IMR-90 (cell line): Measurements from ENCODE around the gene ALK.

ENCODE experiments used
- RAD21 ChIP-seq: IDR thresholded peaks from 2 replicates; pipeline ENCODE4 v1.6.1; 2012; ENCODE audit warnings: low read length, improper control_type of control experiment
- RFX5 ChIP-seq: IDR thresholded peaks from 2 replicates; pipeline ENCODE4 v1.8.0; 2012; ENCODE audit warnings: low read depth, mild to moderate bottlenecking, low read length, moderate library complexity
- TF ChIP-seq, protein P1 (sequence below): conservative IDR thresholded peaks from 2 replicates; pipeline ENCODE4 v1.5.1; 2012; ENCODE audit warnings: mild to moderate bottlenecking, low read depth, low read length, improper control_type of control experiment

DNA sequence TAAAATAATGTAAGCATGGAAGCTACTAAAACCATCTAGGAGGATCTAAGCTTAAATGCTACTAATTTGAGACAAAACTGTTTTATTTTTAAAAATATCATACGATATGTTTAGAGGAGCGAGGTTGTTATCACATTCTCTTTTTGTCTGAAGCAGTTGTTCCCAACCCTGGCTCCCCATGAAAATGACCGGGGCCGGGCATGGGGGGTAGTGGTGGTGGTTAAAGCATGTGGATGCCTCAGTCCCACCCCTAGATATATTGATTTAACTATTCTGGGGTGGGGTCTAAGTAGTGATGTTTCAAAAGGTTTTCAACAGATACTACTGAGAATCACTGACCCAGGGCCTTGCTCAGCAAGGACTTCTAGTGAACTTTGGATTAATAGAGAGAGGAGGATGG, 359.8 kb downstream of the ALK start:
- TF ChIP-seq RAD21 (no peak), RFX5 (no peak)
- TF ChIP-seq, protein P1, sequence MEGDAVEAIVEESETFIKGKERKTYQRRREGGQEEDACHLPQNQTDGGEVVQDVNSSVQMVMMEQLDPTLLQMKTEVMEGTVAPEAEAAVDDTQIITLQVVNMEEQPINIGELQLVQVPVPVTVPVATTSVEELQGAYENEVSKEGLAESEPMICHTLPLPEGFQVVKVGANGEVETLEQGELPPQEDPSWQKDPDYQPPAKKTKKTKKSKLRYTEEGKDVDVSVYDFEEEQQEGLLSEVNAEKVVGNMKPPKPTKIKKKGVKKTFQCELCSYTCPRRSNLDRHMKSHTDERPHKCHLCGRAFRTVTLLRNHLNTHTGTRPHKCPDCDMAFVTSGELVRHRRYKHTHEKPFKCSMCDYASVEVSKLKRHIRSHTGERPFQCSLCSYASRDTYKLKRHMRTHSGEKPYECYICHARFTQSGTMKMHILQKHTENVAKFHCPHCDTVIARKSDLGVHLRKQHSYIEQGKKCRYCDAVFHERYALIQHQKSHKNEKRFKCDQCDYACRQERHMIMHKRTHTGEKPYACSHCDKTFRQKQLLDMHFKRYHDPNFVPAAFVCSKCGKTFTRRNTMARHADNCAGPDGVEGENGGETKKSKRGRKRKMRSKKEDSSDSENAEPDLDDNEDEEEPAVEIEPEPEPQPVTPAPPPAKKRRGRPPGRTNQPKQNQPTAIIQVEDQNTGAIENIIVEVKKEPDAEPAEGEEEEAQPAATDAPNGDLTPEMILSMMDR, result no peak
